Measurements from ENCODE around the gene AICDA.
"Not testable (repeated sequence)": the region's sequence is repeated elsewhere in the genome, so short reads cannot be mapped to it uniquely, and the experiment has no call there.

The AICDA gene

DNA sequence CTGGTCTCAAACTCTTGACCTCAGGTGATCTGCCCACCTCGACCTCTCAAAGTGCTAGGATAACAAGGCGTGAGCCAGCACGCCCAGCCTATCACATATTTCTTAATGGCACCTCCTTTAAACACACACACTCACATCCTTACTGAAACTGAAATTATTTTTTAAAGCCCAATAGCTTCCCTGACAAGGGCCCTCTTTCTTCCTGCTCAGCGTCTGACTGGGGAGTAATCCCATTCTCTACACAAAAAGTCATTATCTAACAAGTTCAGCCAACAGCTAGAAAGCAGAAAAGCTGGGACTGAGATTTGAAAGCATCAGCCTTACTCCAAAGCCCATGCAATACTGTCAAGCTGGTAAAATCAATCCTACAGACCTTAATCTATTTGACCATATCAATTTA lies 10.0 kb upstream of the AICDA start:
- no peak for DNase-seq (ENCODE audit: low read depth, low spot score)
- no peak overlapping the region for H3K4me3 ChIP-seq (ENCODE audit: low read depth, low read length)
- TF ChIP-seq, protein P1, sequence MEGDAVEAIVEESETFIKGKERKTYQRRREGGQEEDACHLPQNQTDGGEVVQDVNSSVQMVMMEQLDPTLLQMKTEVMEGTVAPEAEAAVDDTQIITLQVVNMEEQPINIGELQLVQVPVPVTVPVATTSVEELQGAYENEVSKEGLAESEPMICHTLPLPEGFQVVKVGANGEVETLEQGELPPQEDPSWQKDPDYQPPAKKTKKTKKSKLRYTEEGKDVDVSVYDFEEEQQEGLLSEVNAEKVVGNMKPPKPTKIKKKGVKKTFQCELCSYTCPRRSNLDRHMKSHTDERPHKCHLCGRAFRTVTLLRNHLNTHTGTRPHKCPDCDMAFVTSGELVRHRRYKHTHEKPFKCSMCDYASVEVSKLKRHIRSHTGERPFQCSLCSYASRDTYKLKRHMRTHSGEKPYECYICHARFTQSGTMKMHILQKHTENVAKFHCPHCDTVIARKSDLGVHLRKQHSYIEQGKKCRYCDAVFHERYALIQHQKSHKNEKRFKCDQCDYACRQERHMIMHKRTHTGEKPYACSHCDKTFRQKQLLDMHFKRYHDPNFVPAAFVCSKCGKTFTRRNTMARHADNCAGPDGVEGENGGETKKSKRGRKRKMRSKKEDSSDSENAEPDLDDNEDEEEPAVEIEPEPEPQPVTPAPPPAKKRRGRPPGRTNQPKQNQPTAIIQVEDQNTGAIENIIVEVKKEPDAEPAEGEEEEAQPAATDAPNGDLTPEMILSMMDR (IDR thresholded peaks at IDR 0.05; ENCODE audit: insufficient read depth, low read length, missing control alignments): no peak
- POLR2A ChIA-PET: no interaction called here
- CTCF ChIA-PET: interaction anchor here (1.2 to 2.1 kb wide), 3 partner anchors 12 to 79 kb away, joined by 3 to 7 read pairs (median 3); no protein-coding TSS in a partner anchor

DNA sequence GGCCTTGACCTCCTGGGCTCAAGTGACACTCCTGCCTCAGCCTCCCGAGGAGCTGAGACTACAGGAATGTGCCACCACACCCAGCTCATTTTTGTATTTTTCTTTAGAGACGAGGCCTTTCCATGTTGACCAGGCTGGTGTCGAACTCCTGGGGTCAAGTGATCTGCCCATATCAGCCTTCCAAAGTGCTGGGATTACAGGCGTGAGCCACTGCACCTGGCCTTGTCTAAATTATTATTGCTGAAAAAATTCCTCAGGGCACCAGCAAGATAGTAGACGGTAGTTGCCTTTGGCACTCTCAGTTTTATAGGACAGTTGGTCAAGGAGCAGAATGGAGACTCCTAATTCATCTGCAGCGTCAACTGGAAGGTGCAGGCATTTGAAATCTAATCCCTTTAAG lies 2.5 kb upstream of the AICDA start:
- TF ChIP-seq, protein P1 (IDR thresholded peaks at IDR 0.05; ENCODE audit: insufficient read depth, low read length, missing control alignments): no peak
- DNase-seq (ENCODE audit: low read depth, low spot score): no peak
- CTCF ChIA-PET: no interaction called here
- POLR2A ChIA-PET: no interaction called here
- H3K4me3 ChIP-seq (ENCODE audit: low read depth, low read length): no peak overlapping the region

DNA sequence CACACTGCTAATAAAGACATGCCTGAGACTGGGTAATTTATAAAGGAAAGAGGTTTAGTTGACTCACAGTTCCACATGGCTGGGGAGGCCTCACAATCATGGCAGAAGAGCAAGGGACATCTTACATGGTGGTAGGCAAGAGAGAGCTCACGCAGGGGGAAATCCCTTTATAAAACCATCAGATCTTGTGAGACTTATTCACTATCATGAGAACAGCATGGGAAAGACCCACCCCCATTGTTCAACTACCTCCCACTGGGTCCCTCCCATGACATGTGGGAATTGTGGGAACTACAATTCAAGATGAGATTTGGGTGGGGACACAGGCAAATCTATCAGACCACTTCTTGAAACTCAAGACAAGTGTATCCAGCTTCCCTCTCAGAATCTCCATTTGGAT lies 1.2 kb upstream of the AICDA start:
- POLR2A ChIA-PET; CTCF ChIA-PET; H3K4me3 ChIP-seq (ENCODE audit: low read depth, low read length): not testable (repeated sequence)

DNA sequence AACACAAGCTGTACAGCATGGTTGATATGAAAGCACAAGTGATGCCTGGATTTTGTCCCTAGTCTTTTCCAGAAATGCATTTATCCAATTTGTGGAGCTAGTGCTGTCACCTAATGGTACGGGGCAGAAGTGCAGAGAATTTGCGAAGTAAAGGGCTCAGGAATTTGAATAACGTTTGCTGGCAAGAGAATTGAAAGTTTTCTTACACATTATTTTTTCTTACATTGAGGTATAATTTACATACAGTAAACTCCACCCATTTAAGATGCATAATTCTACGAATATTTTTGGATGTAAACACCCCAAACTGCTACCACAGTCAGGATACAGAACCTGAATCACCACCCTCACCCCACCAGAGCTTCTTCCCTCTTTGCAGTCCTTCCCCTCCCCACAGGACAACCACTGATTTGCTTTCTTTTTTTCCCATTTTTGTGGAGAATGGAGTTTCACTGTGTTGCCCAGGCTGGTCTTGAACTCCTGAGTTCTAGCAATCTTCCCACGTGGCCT lies 3.5 kb downstream of the AICDA start:
- ChIA-PET POLR2A (interaction anchor here (0.6 kb wide), 1 partner anchor 304 kb away, joined by 3 read pairs; no protein-coding TSS in a partner anchor), CTCF (interaction anchor here (0.6 to 4.4 kb wide), 13 partner anchors 10 to 1463 kb away, joined by 3 to 36 read pairs (median 3); partner anchors contain the start of gene CLEC4E)
- no peak overlapping the region for H3K4me3 ChIP-seq (ENCODE audit: low read depth, low read length)
- DNase-seq (ENCODE audit: low read depth, low spot score): peak; percentile 10
- TF ChIP-seq, protein P1 (IDR thresholded peaks at IDR 0.05; ENCODE audit: insufficient read depth, low read length, missing control alignments): peak; percentile 57

More for the DNA sequence above, 1.2 kb upstream of the AICDA start:
- not testable (repeated sequence) for DNase-seq (ENCODE audit: low read depth, low spot score)

DNA sequence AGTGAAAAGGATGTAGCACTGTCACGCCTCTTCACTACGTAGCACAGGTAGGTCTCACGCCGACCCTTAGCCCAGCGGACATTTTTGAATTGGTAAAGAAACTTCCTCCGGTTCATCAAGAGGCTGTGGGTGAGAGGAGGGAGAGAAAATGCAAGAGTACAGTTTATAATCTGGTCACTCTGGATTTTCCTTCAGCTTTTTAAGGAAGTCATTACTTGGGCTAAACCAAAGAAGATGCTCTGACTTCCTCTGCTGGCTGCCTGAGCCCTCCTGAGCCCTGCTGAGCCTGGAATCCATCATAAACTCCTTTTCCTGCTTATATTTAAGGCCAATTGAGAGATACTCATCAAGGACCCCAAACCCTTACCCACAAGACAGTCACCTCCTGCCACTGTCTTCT lies 5.8 kb downstream of the AICDA start:
- ChIA-PET POLR2A (no interaction called here), CTCF (interaction anchor here (1.2 kb wide), 1 partner anchor 62 kb away, joined by 3 read pairs; no protein-coding TSS in a partner anchor)
- TF ChIP-seq, protein P1 (IDR thresholded peaks at IDR 0.05; ENCODE audit: insufficient read depth, low read length, missing control alignments): no peak
- no peak for DNase-seq (ENCODE audit: low read depth, low spot score)
- H3K4me3 ChIP-seq (ENCODE audit: low read depth, low read length): no peak overlapping the region

DNA sequence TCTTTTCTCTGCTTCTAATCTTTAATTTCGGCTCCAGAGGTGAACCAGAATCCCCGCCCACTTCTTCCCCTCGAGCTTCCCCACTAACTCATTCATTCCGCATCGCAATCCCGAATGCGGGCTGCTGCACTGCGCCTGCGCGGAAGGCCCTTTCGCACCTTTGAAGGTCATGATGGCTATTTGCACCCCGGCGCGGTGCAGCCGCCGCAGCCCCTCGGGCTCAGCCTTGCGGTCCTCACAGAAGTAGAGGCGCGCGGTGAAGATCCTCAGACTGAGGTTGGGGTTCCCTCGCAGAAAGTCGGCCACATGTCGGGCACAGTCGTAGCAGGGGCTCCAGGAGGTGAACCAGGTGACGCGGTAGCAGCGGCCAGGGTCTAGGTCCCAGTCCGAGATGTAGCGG lies 7.6 kb downstream of the AICDA start:
- TF ChIP-seq, protein P1 (IDR thresholded peaks at IDR 0.05; ENCODE audit: insufficient read depth, low read length, missing control alignments): no peak
- DNase-seq (ENCODE audit: low read depth, low spot score): no peak
- POLR2A ChIA-PET: no interaction called here
- CTCF ChIA-PET: no interaction called here
- H3K4me3 ChIP-seq (ENCODE audit: low read depth, low read length): no peak overlapping the region

DNA sequence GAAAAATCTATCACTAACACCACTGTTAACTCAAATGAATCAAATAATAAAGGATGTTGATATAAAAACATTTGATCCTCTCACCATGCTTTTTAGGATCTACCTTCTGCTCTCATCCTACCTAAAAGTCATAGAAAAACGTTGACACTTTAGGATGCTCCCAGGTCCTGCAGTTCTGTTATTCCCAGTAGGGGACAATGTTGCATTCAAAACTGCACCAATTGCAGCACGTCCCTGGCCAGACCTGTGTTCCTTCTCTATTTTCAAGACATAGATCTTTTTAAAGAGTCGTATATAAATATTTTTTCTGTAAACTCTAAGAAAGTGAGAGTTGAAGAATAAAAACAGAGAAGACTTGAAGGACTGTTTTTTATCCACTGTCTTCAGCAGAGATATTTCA lies 8.8 kb downstream of the AICDA start:
- no peak for DNase-seq (ENCODE audit: low read depth, low spot score)
- no peak overlapping the region for H3K4me3 ChIP-seq (ENCODE audit: low read depth, low read length)
- POLR2A ChIA-PET: no interaction called here
- CTCF ChIA-PET: no interaction called here
- TF ChIP-seq, protein P1 (IDR thresholded peaks at IDR 0.05; ENCODE audit: insufficient read depth, low read length, missing control alignments): no peak
